GM21825 (cell line): Measurements from ENCODE around the gene SSBP2.
"Not testable (repeated sequence)": the region's sequence is repeated elsewhere in the genome, so short reads cannot be mapped to it uniquely, and the experiment has no call there.

Experiments
- ATAC-seq: cut with Tn5 transposase; IDR thresholded peaks from one replicate; pipeline ENCODE4 v1.9.1; 2021; ENCODE audit warnings: mild to moderate bottlenecking, moderate library complexity; ENCODE audit not compliant: unreplicated experiment

The SSBP2 gene

DNA sequence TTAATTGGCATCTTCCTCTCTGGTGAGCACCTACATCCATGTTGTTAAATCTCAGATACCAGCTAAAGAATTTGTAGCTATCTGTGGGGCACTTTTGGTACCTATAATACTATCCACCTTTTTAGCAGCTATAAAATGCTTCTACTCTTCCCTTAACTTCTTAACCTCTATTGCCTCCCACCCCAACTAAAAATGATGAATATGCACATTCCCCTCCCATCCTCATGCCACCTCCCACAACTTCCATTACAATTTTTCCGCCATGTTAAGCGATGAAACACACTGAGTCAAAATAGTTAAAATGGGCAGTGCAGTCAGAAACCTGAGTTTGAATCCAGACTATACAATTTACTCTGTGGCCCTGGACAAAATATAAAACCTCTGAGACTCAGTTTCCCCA, 10.1 kb downstream of the SSBP2 start:
- ATAC-seq, result no peak

DNA sequence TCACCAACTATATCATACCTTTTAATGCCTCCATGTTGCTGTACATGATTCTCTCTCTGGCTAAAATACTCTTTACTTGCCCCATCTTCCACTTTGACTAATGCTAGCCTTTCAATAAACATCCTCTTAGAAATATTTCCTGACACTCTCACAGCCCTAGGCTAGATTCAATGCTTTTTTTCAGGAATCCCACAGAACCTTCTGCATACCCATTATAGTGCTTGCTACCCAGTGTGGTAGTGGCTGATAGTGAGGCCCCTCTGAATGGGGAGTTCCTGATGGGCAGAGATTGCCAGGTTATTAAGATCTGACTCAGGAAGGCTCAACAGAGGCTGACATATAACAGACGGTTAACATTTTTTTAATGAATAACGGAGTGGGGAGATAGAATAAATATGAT, 11.6 kb downstream of the SSBP2 start:
- no peak for ATAC-seq

DNA sequence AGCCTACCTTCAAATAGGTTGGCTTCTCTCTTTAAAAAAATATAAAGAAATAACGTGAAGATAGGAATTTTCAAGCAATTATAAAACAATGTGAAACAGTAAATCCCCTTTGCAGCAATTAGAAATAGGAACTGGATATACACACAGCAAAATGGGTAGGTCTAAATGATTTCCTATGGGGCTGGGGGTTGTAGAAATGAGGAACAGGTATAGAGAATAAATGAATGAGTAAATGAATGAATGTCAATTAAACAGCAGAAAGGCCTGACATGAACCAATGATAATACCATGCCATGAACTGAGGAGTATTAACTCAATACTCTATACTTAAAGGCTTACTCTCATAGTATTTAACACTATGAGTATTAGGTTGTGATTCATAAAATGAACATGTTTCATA, 21.6 kb downstream of the SSBP2 start:
- no peak for ATAC-seq

DNA sequence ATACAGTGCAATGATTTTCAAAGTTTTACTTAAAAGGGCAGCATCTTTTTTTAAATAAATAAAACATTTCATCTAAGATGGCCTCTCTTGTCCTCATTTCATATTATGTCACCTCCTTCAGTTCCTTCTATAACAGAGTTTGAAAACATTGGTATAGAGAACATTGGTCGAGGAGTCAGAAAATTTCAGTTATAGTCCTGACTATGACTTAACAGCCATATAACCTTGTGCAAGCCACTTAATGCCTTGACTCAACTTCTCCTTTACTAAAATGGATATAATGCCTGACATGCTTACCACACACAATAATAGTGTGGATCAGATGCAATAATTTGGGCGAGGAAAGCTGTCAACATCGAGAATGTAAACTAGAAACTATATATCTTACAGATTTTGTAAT, 22.6 kb downstream of the SSBP2 start:
- ATAC-seq, result no peak

DNA sequence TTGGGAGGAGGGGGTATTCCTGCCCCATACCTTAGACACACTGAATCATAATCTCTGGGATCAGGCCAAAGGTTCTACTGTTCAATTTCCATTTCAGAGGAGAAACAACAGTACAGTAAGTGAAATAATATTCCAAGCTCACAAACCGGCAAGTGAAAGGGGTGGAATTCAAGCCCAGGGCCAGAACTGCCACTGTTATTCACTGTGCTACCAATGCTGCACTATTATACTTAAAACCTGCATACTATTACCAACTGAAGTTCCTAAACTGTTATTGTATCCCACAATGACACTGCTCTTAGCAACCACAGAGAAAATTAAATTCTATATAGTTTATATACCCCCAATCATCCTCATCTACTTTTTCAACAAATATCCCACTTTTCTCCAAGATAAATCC, 24.6 kb downstream of the SSBP2 start:
- ATAC-seq, result no peak

DNA sequence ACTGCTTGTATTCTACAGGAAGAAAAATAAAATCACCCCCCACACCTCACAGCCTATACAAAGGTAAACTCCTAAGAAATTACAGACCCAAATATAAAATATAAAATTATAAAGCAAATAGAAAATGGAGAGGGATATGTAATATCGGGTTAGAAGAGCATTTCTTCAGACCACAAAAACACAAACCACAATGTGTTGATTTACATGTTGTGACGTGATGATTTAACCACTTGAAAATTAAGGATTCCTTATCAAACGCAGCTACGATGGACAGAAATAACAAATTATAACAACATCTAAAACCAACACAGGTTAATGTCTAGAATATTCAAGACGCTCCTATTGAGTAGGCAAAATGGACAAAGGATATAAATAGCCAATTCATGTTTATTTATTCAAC, 26.3 kb downstream of the SSBP2 start:
- ATAC-seq, result no peak

DNA sequence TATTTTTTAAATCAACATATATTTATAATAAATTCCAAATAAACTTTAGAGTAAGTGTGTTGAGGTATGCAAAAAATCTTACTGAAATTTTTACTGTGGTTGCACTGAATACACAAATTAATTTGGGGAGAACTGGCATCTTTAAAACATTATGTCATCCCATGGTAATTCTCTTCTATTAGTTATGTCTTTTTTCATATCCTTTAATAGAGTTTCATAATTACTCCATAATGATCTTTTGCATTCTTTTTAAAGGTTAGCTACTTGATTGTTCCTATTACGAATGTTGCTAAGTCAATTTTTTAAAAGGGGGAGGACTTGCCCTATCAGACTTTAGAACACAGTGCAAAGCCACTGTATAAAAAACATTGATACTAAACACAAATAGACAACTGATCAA, 26.8 kb downstream of the SSBP2 start:
- ATAC-seq, result no peak

DNA sequence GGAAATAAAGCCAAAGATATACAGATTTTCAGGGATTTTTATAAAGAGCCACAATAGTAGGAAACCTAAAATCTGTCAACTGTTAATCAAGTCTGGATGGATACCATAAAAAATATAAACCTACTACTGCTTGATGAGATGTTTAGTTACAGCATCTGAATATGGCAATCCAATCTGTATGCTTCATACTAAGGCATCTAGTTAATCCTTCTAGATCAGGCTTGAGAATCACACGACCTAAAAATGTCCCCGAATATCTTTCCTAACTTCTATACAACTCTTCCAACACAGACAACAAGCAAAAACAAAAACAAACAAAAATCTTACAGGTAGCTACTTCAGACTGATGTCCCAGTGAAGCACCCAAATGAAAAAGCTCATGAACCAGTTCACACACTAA, 29.8 kb downstream of the SSBP2 start:
- ATAC-seq, result no peak

DNA sequence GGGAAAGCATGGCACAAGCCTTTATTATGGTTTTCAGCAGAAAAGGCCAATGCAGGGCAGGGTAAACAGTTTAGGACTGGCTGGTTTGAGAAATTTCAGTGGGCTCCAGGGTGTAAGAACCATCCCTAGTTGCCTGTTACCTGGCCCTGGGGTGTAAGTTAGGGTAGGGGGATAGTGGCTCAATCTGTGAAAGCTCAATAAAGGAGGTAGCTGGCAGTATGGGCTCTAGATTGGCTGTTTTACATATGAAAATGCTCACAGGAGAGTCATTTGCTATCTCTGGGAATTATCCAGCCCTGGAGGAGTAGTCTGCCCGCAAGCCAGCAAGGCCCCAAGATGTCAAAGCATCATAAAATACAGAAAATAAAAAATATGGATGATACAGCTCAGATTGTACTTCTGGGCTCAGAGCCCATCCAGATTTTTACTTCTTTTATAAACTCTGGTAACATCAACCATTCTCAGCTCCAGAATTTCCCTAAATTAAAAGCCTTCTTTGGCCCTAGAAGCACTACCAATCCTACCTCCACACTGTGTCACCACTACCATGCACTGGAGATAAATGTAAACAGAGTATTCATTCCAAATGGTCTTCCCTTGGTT, 31.1 kb downstream of the SSBP2 start:
- ATAC-seq, result no peak

DNA sequence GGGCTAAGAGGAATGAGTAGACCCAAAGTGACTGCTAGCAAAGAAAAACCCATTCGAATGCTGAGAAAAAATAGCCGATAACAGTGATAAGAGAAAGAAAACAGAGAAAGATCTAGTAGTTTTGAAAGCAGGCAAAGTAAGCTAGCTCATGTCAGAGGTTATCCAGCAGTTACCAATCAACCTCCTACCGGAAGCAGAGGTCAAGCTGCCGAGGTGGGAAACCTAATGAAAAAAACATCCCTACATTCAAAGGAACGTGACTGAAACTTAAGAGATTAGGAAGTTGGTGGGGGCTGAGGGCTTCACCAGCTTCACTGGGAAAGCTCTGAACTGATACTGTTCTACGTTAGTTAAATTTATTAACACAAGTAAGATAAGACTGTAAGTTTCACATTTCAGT, 32.6 kb downstream of the SSBP2 start:
- no peak for ATAC-seq

DNA sequence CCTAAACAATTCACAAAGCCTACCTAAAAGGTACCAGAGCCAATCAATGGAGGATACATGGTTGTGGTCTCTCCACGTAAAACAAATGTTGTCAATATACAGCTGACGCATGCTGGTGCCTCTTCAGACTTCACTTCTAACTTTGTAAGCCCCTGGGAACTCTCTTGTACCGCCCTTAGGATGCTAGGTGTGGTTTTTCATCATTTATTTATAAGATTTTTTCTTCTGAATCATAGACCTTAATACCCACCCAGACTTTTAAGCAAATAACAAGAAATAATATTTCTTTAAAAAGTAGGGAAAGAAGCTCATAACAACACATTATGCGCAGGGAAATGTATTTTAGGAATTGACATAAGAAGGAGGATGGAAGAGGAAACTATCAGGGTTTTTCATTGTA, 33.0 kb downstream of the SSBP2 start:
- ATAC-seq, result no peak

DNA sequence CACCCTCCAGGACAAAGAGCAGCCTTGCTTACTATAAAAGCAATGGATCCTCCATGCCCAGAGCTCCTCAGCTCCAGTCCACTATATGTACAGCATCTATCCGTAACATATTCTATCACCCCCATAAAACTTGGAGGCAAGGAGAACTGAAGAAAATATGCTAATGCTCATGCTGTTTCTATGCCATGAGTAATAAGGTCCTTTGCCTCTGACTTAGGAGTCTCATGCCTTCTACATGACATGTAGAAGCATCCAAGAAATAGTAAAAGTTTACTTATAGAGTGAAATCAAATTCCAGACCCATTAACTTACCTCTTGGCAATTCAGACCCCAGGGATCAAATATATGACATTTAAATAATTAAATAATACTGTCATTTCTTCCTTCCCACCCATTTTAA, 33.7 kb downstream of the SSBP2 start:
- no peak for ATAC-seq

DNA sequence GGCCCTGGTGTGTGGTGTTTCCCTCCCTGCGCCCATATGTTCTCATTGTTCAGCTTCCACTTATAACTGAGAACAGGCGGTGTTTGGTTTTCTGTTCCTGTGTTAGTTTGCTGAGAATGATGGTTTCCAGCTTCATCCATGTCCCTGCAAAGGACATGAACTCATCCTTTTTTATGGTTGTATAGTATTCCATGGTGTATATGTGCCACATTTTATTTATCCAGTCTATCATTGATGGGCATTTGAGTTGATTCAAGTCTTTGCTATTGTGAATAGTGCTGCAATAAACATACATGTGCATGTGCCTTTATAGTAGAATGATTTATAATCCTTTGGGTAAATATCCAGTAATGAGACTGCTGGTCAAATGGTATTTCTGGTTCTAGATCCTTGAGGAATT, 36.8 kb downstream of the SSBP2 start:
- ATAC-seq, result not testable (repeated sequence)

DNA sequence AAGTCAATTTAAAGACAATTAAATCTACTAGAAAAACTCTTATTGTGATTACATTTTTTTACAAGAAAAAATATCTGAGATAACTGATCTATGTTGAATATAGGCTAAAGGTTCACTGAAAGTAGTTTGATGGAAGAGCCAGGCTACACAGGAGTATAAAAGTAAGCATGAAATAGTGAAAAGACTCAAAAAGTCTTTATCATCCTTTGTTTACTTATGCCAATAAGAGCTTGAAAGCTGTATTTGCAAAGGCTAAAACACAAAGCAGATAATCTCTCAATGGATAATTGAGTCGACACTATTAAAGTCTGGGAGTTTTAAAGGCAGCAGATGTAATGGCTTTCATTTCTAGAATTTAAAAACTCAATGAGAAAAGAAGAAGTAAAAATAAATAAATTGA, 42.0 kb downstream of the SSBP2 start:
- ATAC-seq, result no peak

DNA sequence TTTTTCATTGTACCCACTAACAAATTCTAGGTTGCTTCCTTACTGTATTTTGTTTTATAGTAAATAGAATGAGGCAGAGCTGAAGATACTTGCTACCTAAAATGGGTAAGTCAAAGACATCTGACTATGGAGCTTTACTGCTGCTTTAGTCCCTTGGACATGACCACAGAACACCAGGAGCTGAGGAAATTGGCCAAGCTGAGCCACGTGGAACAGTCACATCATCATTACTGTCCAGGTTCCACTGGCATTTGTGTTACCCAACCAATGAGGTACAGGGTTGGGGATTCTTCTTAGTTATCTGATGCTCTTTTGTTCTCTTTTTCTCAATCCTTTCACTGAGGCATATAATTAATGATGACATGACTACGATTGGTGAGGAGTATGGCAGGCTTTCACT, 47.1 kb downstream of the SSBP2 start:
- ATAC-seq, result no peak

DNA sequence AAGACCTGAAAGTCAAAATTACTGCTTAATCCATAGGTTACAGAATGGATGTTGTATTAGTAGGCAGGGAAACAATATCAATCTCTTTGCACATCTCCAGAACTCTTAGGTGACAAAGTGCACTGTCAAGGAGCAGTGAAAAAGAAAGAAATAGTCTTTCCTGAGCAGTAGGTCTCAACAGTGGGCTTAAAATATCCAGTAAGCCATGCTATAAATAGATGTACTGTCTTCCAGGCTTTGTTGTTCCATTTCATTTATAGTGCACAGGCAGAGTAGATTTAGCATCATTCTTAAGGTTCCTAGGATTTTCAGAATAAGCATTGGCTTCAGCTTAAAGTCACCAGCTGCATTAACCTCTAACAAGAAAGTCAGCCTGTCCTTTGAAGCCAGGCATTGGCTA, 50.7 kb downstream of the SSBP2 start:
- no peak for ATAC-seq

DNA sequence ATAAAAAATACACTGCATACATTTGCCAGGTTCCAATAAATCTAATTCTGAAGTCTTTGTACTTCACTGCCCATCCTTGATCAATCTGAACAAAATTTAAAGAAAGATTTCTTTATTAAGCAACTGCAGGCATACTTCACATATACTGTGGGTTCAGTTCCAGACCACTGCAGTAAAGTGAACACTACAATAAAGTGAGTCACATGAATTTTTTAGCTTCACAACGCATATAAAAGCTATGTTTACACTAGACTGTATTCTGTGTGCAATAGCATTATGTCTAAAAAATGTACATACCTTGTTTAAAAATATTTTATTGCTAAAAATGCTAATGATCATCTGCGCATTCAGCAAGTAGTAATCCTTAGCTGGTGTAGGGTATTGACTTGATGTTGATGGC, 52.1 kb downstream of the SSBP2 start:
- ATAC-seq, result no peak

DNA sequence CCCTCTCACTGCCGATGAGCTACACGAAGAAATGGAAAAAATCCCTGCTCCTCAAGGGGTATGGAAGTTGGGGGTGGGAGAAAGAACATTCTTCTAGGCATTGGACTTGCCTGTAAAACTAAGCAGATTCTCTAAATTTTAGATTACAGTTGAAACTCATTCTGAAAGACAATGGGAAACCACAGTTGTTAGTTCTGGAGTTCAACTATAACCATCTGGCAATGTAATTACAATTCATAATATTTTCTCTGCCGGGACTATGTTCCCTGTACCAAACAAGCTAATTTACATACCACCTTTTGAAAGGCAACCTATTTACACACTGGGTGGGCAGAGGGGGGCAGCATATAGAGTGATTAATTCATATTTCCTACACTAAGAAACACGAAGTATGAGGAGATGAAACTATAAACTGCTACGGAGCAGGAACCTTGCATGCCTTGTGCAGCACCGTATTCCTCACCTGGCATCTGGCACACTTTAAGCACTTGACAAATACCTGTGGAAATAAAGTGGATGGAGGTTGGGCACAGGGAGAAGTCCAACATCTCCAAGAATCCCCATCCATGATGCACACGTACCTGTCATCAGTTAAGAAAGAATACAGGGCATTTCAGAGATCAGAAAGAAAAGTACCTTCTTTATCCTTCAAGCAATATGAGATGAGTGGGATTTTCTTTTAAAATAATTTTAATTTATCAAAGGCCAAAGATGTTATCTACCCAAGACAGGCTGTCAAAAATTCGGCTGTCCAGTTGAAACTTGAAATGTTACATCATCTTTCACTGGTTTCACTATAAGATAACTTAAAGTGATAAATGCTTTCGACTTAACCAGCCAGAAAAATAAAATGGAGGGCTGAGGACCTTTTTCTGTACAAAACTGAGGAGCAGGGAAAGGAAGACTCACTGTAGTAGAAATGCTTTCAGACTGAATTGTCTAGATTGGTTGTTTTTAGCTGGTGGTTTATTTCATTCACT, 54.2 kb downstream of the SSBP2 start:
- no peak for ATAC-seq

DNA sequence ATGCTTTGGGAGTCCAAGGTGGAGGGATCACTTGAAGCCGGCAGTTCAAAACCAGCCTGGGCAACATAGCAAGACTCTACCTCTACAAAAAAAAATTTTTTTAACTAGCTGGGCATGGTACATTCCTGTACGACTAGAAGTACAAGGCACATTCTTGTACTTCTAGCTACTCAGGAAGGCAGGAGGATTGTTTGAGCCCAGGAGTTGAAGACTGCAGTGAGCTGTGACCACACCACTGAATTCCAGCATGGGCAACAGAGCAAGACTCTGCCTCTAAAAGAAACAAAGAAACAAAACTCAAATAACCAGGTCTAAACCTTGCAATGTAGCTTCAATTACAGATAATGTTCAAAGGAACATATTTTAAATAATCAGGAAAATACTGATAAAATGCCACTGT, 56.2 kb downstream of the SSBP2 start:
- ATAC-seq, result no peak

DNA sequence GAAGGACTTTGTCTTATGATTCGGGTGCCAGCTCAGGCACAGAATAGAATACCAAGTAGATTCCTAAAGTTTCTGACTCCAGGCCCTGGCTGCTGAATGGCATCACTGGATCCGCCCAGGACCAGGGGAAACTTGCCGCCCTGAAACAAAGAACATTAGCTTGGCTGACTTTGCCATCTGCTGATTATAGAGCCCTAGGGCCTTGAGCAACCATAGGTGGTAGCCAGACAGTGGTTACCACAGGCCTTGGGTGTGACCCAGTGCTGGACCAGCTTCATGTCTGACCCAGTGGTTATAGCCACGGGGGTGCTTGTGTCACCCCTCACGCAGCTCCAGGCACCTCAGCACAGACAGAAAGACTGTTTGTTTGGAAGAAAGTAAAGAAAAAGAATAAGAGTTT, 62.7 kb downstream of the SSBP2 start:
- no peak for ATAC-seq

DNA sequence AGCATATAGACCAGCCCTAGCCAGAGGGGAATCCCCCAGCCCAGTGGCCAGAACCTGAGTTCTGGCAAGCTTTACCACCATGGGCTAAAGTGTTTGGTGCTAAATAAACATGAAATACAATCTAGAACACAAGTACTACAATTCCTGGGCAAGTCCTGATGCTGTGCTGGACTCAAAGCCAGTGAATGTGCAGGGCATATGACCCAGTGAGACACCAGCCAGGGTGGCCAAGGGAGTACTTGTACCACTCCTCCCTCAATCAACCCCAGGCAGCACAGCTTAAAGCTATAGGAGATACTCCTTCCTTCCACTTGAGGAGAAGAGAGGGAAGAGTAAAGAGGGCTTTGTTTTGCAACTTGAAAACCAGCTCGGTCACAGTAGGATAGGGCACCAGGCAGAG, 63.6 kb downstream of the SSBP2 start:
- ATAC-seq, result no peak

DNA sequence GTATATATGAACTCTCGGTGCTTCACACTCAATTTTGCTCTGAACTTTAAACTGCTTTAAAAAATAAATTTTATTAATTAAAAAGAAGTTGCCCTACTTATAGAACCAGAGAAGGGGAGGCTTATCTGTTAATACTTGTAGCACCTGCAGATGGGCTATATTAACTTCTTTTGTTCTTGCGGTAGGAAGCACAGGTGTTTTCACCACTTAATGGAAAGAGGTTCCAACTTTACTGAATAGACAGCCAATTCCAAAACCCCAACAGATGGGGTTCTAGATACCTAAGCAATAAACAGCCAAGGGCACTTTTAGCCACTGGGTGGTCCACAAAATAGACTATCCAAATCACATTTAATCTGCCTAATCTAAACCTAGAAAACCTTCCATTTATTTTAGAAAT, 65.4 kb downstream of the SSBP2 start:
- no peak for ATAC-seq

DNA sequence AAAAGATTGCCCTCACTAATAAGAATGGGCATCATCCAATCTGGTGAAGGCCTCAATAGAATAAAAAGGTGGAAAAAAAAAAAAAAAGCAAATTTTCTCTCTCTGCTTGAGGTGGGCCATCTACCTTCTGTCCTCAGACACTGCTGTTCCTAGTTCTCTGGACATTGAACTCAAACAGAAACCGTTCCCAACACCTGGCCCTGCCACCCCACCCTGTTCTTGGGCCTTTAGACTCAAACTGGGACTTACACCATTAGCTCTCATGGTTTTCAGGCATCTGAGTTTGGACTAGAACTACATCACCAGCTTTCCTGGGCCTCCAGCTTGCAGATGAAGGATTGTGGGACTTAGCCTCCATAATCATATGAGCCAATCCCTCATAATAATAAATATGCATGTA, 71.0 kb downstream of the SSBP2 start:
- no peak for ATAC-seq
